ENCODE results near the gene STAM. TPM values are rescaled to one million over a fixed set of nuclear protein-coding genes. Genes with fewer than 3 reads are reported as not detected.

STAM gene
- total and polyA plus RNA-seq, 2 donors = 18.2 to 19.8 TPM

- peak in 3 of 9 donors; percentile 35 to 59 (median 38) for DNase-seq (ENCODE audit: low read depth in 6 of 9, low spot score in 9 of 9)
- H3K36me3 ChIP-seq (ENCODE audit: control insufficient read depth in 2 of 2, insufficient read depth in 2 of 2, low read length in 1 of 2) = no peaks in the 10 kb centered on the region
- no peak overlapping the region for H3K4me3 ChIP-seq (ENCODE audit: low read length in 2 of 2)
- WGBS = 61% methylated on average over 12 of the region's 12 CpGs
- H3K9me3 ChIP-seq (ENCODE audit: control insufficient read depth in 2 of 2, insufficient read depth in 1 of 2, low read length in 1 of 2) = no peaks in the 10 kb centered on the region
- no peaks in the 10 kb centered on the region for H3K4me1 ChIP-seq (ENCODE audit: control insufficient read depth in 2 of 2, insufficient read depth in 2 of 2, low read length in 2 of 2)
- no peaks in the 10 kb centered on the region for H3K27me3 ChIP-seq (ENCODE audit: control insufficient read depth in 2 of 2, insufficient read depth in 1 of 2, low read length in 1 of 2)
- no peak overlapping the region for H3K27ac ChIP-seq (ENCODE audit: low read depth in 1 of 2, low read length in 1 of 2)
These were observed 93.3 kb downstream of the STAM start for GRCh38 chr10:17737027-17737965.

DNA sequence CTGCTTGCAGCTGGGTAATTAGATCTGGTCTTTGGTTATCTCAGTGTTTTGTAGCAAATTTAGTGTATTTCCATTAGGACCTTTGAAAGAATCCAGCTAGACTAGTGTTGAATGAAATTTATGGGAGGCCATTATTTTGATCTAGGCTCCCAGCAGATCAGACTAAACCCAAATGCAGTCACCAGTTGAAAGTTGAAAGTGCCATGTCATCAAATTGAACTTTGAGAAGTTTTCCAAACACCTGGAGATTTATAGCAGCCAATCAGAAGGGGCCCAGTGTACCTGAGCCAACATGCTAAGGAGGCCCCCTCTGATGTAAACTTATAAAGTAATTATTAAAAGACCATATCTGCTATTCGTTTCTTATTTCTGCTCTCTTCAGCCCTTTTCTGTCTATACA is 96.7 kb downstream of the STAM start:
- 98% methylated on average over 1 of the region's 1 CpG for WGBS
- Histone ChIP-seq H3K9me3 (ENCODE audit: control insufficient read depth in 2 of 2, insufficient read depth in 1 of 2, low read length in 1 of 2) (no peaks in the 10 kb centered on the region), H3K36me3 (ENCODE audit: control insufficient read depth in 2 of 2, insufficient read depth in 2 of 2, low read length in 1 of 2) (no peaks in the 10 kb centered on the region), H3K27me3 (ENCODE audit: control insufficient read depth in 2 of 2, insufficient read depth in 1 of 2, low read length in 1 of 2) (no peaks in the 10 kb centered on the region), H3K27ac (ENCODE audit: low read depth in 1 of 2, low read length in 1 of 2) (no peak overlapping the region), H3K4me1 (ENCODE audit: control insufficient read depth in 2 of 2, insufficient read depth in 2 of 2, low read length in 2 of 2) (peaks cover 13 to 21% of the 10 kb centered on the region in 2 donors), H3K4me3 (ENCODE audit: low read length in 2 of 2) (no peak overlapping the region)
- no peak for DNase-seq (ENCODE audit: low read depth in 6 of 9, low spot score in 9 of 9)

DNA sequence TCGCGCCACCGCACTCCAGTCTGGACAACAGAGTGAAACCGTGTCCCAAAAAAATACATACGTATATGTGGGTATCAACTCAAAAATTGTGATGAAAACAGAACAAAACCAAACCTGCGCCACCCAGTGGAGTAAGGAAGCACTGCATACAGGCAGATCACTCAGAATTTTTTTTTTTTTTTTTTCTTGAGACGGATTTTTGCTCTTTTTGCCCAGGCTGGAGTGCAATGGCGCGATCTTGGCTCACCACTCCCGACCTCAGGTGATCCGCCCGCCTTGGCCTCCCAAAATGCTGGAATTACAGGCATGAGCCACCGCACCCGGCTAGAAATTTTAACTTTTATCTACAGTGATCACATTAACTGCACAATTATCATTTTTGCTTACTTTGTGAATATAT is 99.0 kb downstream of the STAM start:
- Histone ChIP-seq H3K4me3 (ENCODE audit: low read length in 2 of 2) (no peak overlapping the region), H3K27ac (ENCODE audit: low read depth in 1 of 2, low read length in 1 of 2) (no peak overlapping the region), H3K4me1 (ENCODE audit: control insufficient read depth in 2 of 2, insufficient read depth in 2 of 2, low read length in 2 of 2) (peaks cover 13 to 21% of the 10 kb centered on the region in 2 donors), H3K27me3 (ENCODE audit: control insufficient read depth in 2 of 2, insufficient read depth in 1 of 2, low read length in 1 of 2) (no peaks in the 10 kb centered on the region), H3K36me3 (ENCODE audit: control insufficient read depth in 2 of 2, insufficient read depth in 2 of 2, low read length in 1 of 2) (no peaks in the 10 kb centered on the region), H3K9me3 (ENCODE audit: control insufficient read depth in 2 of 2, insufficient read depth in 1 of 2, low read length in 1 of 2) (no peaks in the 10 kb centered on the region)
- peak in 8 of 9 donors; percentile 38 to 78 (median 51) for DNase-seq (ENCODE audit: low read depth in 6 of 9, low spot score in 9 of 9)
- WGBS = 58% methylated on average over 14 of the region's 14 CpGs

DNA sequence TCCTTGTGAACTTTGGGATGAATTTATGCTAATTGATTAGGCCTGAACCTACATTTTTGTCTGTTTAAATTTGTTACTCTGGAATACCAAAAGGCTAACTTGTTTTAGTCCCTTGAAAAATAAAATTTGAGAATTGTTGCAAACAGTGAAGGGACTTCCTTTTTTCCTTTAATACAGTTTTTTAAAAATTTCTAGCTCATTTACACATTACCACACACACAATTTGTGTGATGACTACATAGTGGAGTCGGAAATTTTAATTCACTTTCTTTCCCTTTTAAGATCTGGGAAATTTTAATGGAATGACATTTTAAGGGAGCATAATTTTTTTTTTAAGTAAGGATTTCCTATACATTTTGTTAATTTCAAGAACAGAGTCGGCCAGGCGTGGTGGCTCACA is 99.5 kb downstream of the STAM start:
- DNase-seq (ENCODE audit: low read depth in 6 of 9, low spot score in 9 of 9) = no peak
- WGBS = 95% methylated on average over 3 of the region's 3 CpGs
- H3K4me1 ChIP-seq (ENCODE audit: control insufficient read depth in 2 of 2, insufficient read depth in 2 of 2, low read length in 2 of 2) = peaks cover 13 to 21% of the 10 kb centered on the region in 2 donors
- H3K27ac ChIP-seq (ENCODE audit: low read depth in 1 of 2, low read length in 1 of 2) = no peak overlapping the region
- H3K27me3 ChIP-seq (ENCODE audit: control insufficient read depth in 2 of 2, insufficient read depth in 1 of 2, low read length in 1 of 2) = no peaks in the 10 kb centered on the region
- no peaks in the 10 kb centered on the region for H3K9me3 ChIP-seq (ENCODE audit: control insufficient read depth in 2 of 2, insufficient read depth in 1 of 2, low read length in 1 of 2)
- H3K36me3 ChIP-seq (ENCODE audit: control insufficient read depth in 2 of 2, insufficient read depth in 2 of 2, low read length in 1 of 2) = no peaks in the 10 kb centered on the region
- no peak overlapping the region for H3K4me3 ChIP-seq (ENCODE audit: low read length in 2 of 2)

- H3K27ac ChIP-seq (ENCODE audit: low read depth in 1 of 2, low read length in 1 of 2) = peak overlapping the region; percentile 48 to 72
- peaks cover 13 to 21% of the 10 kb centered on the region in 2 donors for H3K4me1 ChIP-seq (ENCODE audit: control insufficient read depth in 2 of 2, insufficient read depth in 2 of 2, low read length in 2 of 2)
- H3K27me3 ChIP-seq (ENCODE audit: control insufficient read depth in 2 of 2, insufficient read depth in 1 of 2, low read length in 1 of 2) = no peaks in the 10 kb centered on the region
- no peak overlapping the region for H3K4me3 ChIP-seq (ENCODE audit: low read length in 2 of 2)
- WGBS = 26% methylated on average over 6 of the region's 6 CpGs
- no peaks in the 10 kb centered on the region for H3K36me3 ChIP-seq (ENCODE audit: control insufficient read depth in 2 of 2, insufficient read depth in 2 of 2, low read length in 1 of 2)
- no peaks in the 10 kb centered on the region for H3K9me3 ChIP-seq (ENCODE audit: control insufficient read depth in 2 of 2, insufficient read depth in 1 of 2, low read length in 1 of 2)
- peak in 5 of 9 donors; percentile 15 to 46 (median 28) for DNase-seq (ENCODE audit: low read depth in 6 of 9, low spot score in 9 of 9)
These were observed 100.5 kb downstream of the STAM start for GRCh38 chr10:17744341-17744861.

DNA sequence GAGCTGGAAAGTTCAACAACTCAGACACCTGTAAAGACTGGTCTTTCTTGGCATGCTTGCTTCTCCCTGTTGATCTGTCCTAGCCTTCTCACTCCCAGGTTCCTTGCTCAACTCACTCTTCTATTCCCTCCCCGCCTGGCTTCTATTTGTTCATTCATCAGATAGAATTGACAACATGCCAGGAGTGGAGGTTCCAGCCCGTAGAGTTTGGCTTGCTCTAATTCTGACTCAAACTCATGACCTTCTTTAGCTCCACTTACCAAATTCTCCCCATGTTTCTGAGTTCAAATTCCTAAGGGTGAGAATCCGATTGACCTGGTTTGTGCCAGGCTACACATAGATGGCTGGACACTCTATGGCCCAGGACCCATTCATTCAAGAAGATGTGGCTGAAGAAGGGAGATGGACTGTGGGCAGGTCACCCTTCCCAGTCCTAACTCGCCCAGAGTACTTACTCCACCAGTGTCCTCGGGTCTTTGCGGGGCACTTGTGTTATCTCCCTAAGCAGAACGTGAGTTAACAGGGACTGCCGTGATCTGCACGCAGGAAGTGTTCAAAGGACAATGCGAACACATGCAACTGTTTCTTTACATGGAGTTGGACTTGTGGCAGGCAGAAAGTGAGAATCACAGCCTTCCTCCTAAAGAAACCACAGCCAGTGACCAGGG is 104.1 kb downstream of the STAM start:
- H3K4me1 ChIP-seq (ENCODE audit: control insufficient read depth in 2 of 2, insufficient read depth in 2 of 2, low read length in 2 of 2) = peaks cover 13 to 17% of the 10 kb centered on the region in 2 donors
- H3K4me3 ChIP-seq (ENCODE audit: low read length in 2 of 2) = no peak overlapping the region
- no peak overlapping the region for H3K27ac ChIP-seq (ENCODE audit: low read depth in 1 of 2, low read length in 1 of 2)
- no peak for DNase-seq (ENCODE audit: low read depth in 6 of 9, low spot score in 9 of 9)
- H3K9me3 ChIP-seq (ENCODE audit: control insufficient read depth in 2 of 2, insufficient read depth in 1 of 2, low read length in 1 of 2) = no peaks in the 10 kb centered on the region
- WGBS = 97% methylated on average over 10 of the region's 10 CpGs
- no peaks in the 10 kb centered on the region for H3K36me3 ChIP-seq (ENCODE audit: control insufficient read depth in 2 of 2, insufficient read depth in 2 of 2, low read length in 1 of 2)
- no peaks in the 10 kb centered on the region for H3K27me3 ChIP-seq (ENCODE audit: control insufficient read depth in 2 of 2, insufficient read depth in 1 of 2, low read length in 1 of 2)

DNA sequence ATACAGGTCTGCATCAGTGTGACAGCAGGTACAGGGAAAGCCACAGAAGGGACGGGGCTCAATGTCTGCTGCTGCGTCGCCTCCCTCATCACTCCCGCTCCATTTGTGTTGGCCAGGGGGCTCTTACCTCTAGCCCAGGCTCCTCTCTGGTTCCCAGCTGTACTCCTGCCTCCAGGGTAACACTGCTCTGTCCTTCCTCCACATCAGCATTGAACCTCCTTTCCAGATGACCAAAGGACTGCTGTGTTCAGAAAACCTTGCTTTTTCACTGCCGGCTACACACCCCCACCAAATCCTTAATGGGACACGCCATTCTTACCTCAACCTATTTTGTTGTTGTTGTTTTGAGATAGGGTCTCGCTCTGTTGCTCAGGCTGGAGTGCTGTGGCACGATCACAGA is 105.9 kb downstream of the STAM start:
- no peak overlapping the region for H3K4me3 ChIP-seq (ENCODE audit: low read length in 2 of 2)
- no peak overlapping the region for H3K27ac ChIP-seq (ENCODE audit: low read depth in 1 of 2, low read length in 1 of 2)
- H3K36me3 ChIP-seq (ENCODE audit: control insufficient read depth in 2 of 2, insufficient read depth in 2 of 2, low read length in 1 of 2) = no peaks in the 10 kb centered on the region
- no peaks in the 10 kb centered on the region for H3K27me3 ChIP-seq (ENCODE audit: control insufficient read depth in 2 of 2, insufficient read depth in 1 of 2, low read length in 1 of 2)
- peaks cover 5 to 7% of the 10 kb centered on the region in 2 donors for H3K4me1 ChIP-seq (ENCODE audit: control insufficient read depth in 2 of 2, insufficient read depth in 2 of 2, low read length in 2 of 2)
- 97% methylated on average over 8 of the region's 8 CpGs for WGBS
- DNase-seq (ENCODE audit: low read depth in 6 of 9, low spot score in 9 of 9) = no peak
- H3K9me3 ChIP-seq (ENCODE audit: control insufficient read depth in 2 of 2, insufficient read depth in 1 of 2, low read length in 1 of 2) = no peaks in the 10 kb centered on the region

- Histone ChIP-seq H3K4me3 (ENCODE audit: low read length in 2 of 2) (no peak within 1 kb of the TSS), H3K27ac (ENCODE audit: low read depth in 1 of 2, low read length in 1 of 2) (no peak within 1 kb of the TSS), H3K9me3 (ENCODE audit: control insufficient read depth in 2 of 2, insufficient read depth in 1 of 2, low read length in 1 of 2) (no peaks in the 10 kb centered on the region), H3K27me3 (ENCODE audit: control insufficient read depth in 2 of 2, insufficient read depth in 1 of 2, low read length in 1 of 2) (no peaks in the 10 kb centered on the region), H3K4me1 (ENCODE audit: control insufficient read depth in 2 of 2, insufficient read depth in 2 of 2, low read length in 2 of 2) (no peaks in the 10 kb centered on the region), H3K36me3 (ENCODE audit: control insufficient read depth in 2 of 2, insufficient read depth in 2 of 2, low read length in 1 of 2) (no peaks in the 10 kb centered on the region)
- DNase-seq (ENCODE audit: low read depth in 6 of 9, low spot score in 9 of 9) = no peak
- WGBS = 86% methylated on average over 9 of the region's 9 CpGs
These were observed 108.0 kb downstream of the STAM start, which contains the start of gene TMEM236 for GRCh38 chr10:17751781-17752445. Gene TMEM236, plus strand, starts transcription at chr10:17752201. Its CDS starts 95 bp downstream, at chr10:17752296.

Data from thymus (tissue), 11 donors.